B cell (primary cell): ENCODE data around the gene KIAA1328.
"Not testable (repeated sequence)": the region's sequence is repeated elsewhere in the genome, so short reads cannot be mapped to it uniquely, and the experiment has no call there.

Experiments used
- CTCF ChIP-seq: fragments of 200-600 bp; IDR thresholded peaks from one replicate; pipeline ENCODE4 v1.8.0; 2022; ENCODE audit warnings: antibody characterized with exemption, mild to moderate bottlenecking
- EZH2 ChIP-seq: IDR thresholded peaks from 2 replicates; pipeline ENCODE4 v1.6.1; 2012; ENCODE audit warnings: borderline replicate concordance, low read depth, mild to moderate bottlenecking, moderate library complexity, low read length; ENCODE audit not compliant: insufficient read depth, poor library complexity, severe bottlenecking

GRCh38 chr18:36873826-36874225 lies 44.9 kb downstream of the KIAA1328 start:
- TF ChIP-seq EZH2, CTCF: not testable (repeated sequence)
